Fibroblast of mammary gland (primary cell): ENCODE data around the gene PTPRN2.

Experiments
- DNase-seq: peaks from one replicate; pipeline ENCODE4 v3.0.0-alpha.2; 2010; ENCODE audit warnings: low read depth
- H3K4me3 ChIP-seq: 2 replicates; pipeline ENCODE4 v1.5.1; 2011; ENCODE audit warnings: low read depth, mild to moderate bottlenecking, low read length, moderate library complexity; ENCODE audit not compliant: control insufficient read depth
- CTCF ChIP-seq: conservative IDR thresholded peaks from 2 replicates; pipeline ENCODE4 v1.5.1; 2011; ENCODE audit warnings: low read depth, low read length, inconsistent platforms; ENCODE audit not compliant: control insufficient read depth, insufficient read depth

PTPRN2 gene

DNA sequence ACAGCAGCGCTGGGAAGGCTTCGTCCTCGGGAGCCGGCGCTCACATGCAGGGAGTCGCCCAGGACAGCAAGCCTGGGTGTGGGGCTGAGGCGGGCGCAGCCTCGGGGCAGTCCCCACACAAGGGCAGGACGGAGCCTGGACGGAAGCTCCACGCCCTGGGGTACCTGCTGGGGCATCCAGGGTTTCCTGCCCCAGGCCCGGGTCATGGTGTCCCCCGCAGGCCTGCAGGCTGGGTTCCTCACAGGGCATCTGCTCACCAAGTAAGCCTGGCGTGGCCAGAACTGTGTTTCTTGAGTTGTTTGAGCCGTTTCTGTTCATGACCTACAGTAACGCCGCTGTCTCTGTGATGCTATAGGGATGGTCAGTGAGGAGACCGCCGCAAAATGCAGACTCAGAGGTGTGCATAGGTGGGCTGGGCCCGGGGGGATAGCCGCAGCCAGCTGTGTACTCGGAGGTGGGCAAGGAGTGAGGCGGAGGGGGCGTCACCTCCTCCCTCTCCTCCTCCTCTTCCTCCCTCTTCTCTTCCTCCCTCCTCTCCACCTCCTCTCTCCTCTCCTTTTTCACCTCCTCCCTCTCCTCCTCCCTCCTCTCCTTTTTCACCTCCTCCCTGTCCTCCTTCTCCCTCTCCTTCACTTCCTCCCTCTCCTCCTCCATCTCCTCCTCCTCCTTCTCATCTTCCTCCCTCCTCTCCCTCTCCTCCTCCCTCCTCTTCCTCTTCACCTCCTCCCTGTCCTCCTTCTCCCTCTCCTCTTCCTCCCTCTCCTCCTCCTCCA is 811.9 kb downstream of the PTPRN2 start:
- no peak overlapping the region for H3K4me3 ChIP-seq
- DNase-seq, result no peak
- no peak for TF ChIP-seq CTCF

GRCh38 chr7:157775021-157775559 is 812.5 kb downstream of the PTPRN2 start:
- no peak for DNase-seq
- no peak overlapping the region for H3K4me3 ChIP-seq
- TF ChIP-seq CTCF, result no peak

DNA sequence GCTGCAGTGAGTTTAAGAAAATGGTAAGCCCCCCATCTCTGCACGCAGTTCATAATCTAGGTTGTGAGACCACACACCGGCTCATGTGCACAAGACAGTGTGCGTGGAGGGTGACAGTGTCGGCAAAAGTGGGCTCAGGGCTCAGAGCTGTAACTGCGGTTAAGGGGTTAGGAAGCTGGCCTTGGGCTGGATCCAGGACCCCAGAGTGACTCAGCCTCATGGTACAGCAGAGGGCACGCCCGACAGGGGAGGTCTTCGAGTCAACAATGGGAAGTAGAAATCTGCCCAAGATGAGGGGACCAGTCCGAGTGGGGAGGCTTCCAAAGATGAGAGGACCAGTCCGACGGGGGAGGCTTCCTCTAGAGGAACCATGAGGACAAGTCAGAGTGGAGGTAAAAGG is 813.1 kb downstream of the PTPRN2 start:
- no peak overlapping the region for H3K4me3 ChIP-seq
- no peak for TF ChIP-seq CTCF
- DNase-seq, result no peak

DNA sequence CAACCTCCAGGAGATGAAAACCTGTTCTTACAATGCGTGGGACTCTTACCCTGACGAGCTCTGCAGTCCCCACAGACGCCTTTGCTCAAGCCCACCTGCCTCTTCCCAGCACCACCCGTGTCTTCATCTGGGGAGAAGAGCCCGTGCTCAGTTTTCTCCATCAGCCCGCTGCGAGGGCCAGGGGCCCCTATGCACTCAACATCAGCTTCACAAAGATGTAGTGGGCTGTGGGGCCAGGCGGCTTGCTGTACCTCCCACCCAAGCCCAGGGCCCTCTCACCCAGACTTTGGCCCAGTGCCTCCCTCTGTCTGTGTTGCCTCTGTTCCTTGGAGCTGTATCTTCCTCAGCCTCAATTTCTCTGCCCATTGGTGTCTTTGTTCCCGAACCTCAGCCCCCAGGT is 814.3 kb downstream of the PTPRN2 start:
- no peak for TF ChIP-seq CTCF

GRCh38 chr7:157772486-157773130 is 815.0 kb downstream of the PTPRN2 start:
- DNase-seq, result no peak
- no peak for TF ChIP-seq CTCF
- H3K4me3 ChIP-seq, result no peak overlapping the region

More for the DNA sequence above, 814.3 kb downstream of the PTPRN2 start:
- no peak for DNase-seq
- H3K4me3 ChIP-seq, result no peak overlapping the region

- H3K4me3 ChIP-seq, result no peak overlapping the region
- DNase-seq, result no peak
- TF ChIP-seq CTCF, result no peak
Measured at GRCh38 chr7:157771689-157772088, 815.9 kb downstream of the PTPRN2 start.
